ENCODE data around the gene TM6SF1. TPM values are rescaled to one million over a fixed set of nuclear protein-coding genes. Genes with fewer than 3 reads are reported as not detected.
A peak's percentile ranks its signal among the peaks of the same experiment; 100 is the strongest.

The TM6SF1 gene
- total and polyA plus RNA-seq, 9 of the 15 experiments (the other 6 are each of a cell fraction or from before 2014, with no cell fraction given) = 1.0 to 5.6 (median 3.5) TPM

- no peak for TF ChIP-seq HDAC1 (IDR thresholded peaks at IDR 0.05)
- TF ChIP-seq ZBTB7A (IDR thresholded peaks at IDR 0.05; ENCODE audit: borderline replicate concordance, control insufficient read depth, low read depth, low read length) = peak; percentile 82; the same call in 1 of the 2 replicates
- TF ChIP-seq FOXP4 (CRISPR knock-in tag; IDR thresholded peaks at IDR 0.05; ENCODE audit: borderline replicate concordance) = no peak
- no peak for TF ChIP-seq U2AF1 (optimal IDR thresholded peaks at IDR 0.05; ENCODE audit: low read depth, low read length)
- peak; percentile 46 for TF ChIP-seq CCNT2 (IDR thresholded peaks at IDR 0.05; ENCODE audit: borderline replicate concordance, extremely low read depth, insufficient read length, low read depth, low read length)
- no peak for TF ChIP-seq MIER1 (IDR thresholded peaks at IDR 0.05; ENCODE audit: low read depth)
- TF ChIP-seq RBFOX2 (IDR thresholded peaks at IDR 0.05; ENCODE audit: low read depth, low read length) = peak; percentile 64
- peak; percentile 23 for TF ChIP-seq KDM5B (IDR thresholded peaks at IDR 0.05; ENCODE audit: insufficient replicate concordance, low read depth, low read length)
- TF ChIP-seq GABPB1 (CRISPR knock-in tag; IDR thresholded peaks at IDR 0.05) = peak; percentile 81; the same call in 1 of the 2 replicates
- no peak for TF ChIP-seq NR2F6 (CRISPR knock-in tag; IDR thresholded peaks at IDR 0.05)
- TF ChIP-seq ZNF165 (CRISPR knock-in tag; IDR thresholded peaks at IDR 0.05; ENCODE audit: borderline replicate concordance) = no peak
- TF ChIP-seq E2F8 (IDR thresholded peaks at IDR 0.05; ENCODE audit: low read depth, partially characterized antibody) = no peak
- TF ChIP-seq PPARD (CRISPR knock-in tag; IDR thresholded peaks at IDR 0.05) = no peak
- no peak for TF ChIP-seq PHB (CRISPR knock-in tag; IDR thresholded peaks at IDR 0.05)
- TF ChIP-seq ZNF639 (CRISPR knock-in tag; conservative IDR thresholded peaks at IDR 0.05 in 1 of 2, IDR thresholded peaks at IDR 0.05 in 1 of 2) = 0 out of 4 replicates have a peak, but pooled peaks of 1 of the 2 experiments have one; percentile 20
- TF ChIP-seq RB1 (IDR thresholded peaks at IDR 0.05; ENCODE audit: low read depth) = peak; percentile 61; the same call in 1 of the 2 replicates
- TF ChIP-seq ZFX (CRISPR knock-in tag; IDR thresholded peaks at IDR 0.05) = peak; percentile 30; the same call in 1 of the 2 replicates
- peak; percentile 37; the same call in 1 of the 2 replicates for TF ChIP-seq ZNF24 (IDR thresholded peaks at IDR 0.05)
Measured at GRCh38 chr15:83106994-83107840, at the start of gene TM6SF1 (continued).

All from K562 (cell line).